22Rv1 (cell line): ENCODE data around the gene USP6NL.

Experiments
- CTCF ChIP-seq: fragments of 450-650 bp; IDR thresholded peaks from 2 replicates; pipeline ENCODE4 v1.5.1; 2017; ENCODE audit warnings: mild to moderate bottlenecking
- ZFX ChIP-seq: fragments of 450-650 bp; IDR thresholded peaks from 2 replicates; pipeline ENCODE4 v1.6.1; 2017; ENCODE audit warnings: antibody characterized with exemption, borderline replicate concordance

DNA sequence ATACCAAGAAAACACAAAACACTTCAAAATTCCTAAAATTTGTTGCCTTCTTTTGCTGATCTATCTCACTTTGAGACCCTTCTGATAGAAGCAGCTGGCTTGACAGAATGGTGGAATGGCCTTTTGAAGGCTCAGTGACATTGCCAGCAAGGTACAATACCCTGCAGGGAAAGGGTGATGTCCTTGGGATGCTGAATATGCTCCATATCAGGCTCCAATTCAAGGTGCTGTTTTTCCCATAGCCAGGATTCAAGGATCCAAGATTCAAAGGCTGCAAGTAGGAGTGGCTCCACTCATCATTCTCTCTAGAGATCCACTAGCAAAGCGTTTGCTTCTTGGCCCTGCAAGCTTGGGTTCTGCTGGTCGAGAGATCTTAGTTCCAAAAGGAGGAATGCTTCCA is 120.4 kb downstream of the USP6NL start:
- no peak for TF ChIP-seq CTCF
- TF ChIP-seq ZFX, result no peak
